Mesenchymal stem cell (in vitro differentiated cells and primary cell): ENCODE results near the gene IFNG-AS1.

Source experiments
- DNase-seq: peaks from one replicate; pipeline ENCODE4 v3.0.0-alpha.2; 2013
- H2AFZ ChIP-seq: one replicate; pipeline ENCODE4 v1.6.1; 2013; ENCODE audit warnings: low read depth, mild to moderate bottlenecking, control low read depth, inconsistent platforms, low read length, moderate library complexity
- H2AK5ac ChIP-seq: 2 replicates; pipeline ENCODE4 v1.6.1; 2013; ENCODE audit warnings: low read length, moderate library complexity, mild to moderate bottlenecking, inconsistent platforms; ENCODE audit not compliant: severe bottlenecking
- H2BK120ac ChIP-seq: one replicate; pipeline ENCODE4 v1.6.1; 2013; ENCODE audit warnings: low read depth, mild to moderate bottlenecking, inconsistent platforms, low read length, moderate library complexity
- H2BK12ac ChIP-seq, 2 experiments: one replicate each; pipeline ENCODE4 v1.6.1; 2013; ENCODE audit warnings: inconsistent platforms in 2 of 2, low read length in 2 of 2, mild to moderate bottlenecking in 2 of 2, moderate library complexity in 2 of 2, control low read depth in 1 of 2
- H2BK15ac ChIP-seq: one replicate; pipeline ENCODE4 v1.6.1; 2013; ENCODE audit warnings: mild to moderate bottlenecking, low read depth, inconsistent platforms; ENCODE audit not compliant: poor library complexity, severe bottlenecking
- H2BK5ac ChIP-seq: 2 replicates; pipeline ENCODE4 v1.6.1; 2013; ENCODE audit warnings: low read depth, mild to moderate bottlenecking, low read length, control low read depth, inconsistent platforms; ENCODE audit not compliant: poor library complexity, severe bottlenecking
- H3K14ac ChIP-seq, 2 experiments: one replicate each; pipeline ENCODE4 v1.6.1; 2013; ENCODE audit warnings: inconsistent platforms in 2 of 2, low read length in 2 of 2, control low read depth in 1 of 2, mild to moderate bottlenecking in 1 of 2, moderate library complexity in 1 of 2
- H3K18ac ChIP-seq, 2 experiments: one replicate each; pipeline ENCODE4 v1.6.1; 2013; ENCODE audit warnings: inconsistent platforms in 2 of 2, low read length in 2 of 2, control low read depth in 1 of 2, low read depth in 1 of 2, mild to moderate bottlenecking in 1 of 2
- H3K23ac ChIP-seq, 2 experiments: one replicate each; pipeline ENCODE4 v1.6.1; 2013; ENCODE audit warnings: inconsistent platforms in 2 of 2, low read length in 2 of 2, mild to moderate bottlenecking in 2 of 2, moderate library complexity in 2 of 2, control low read depth in 1 of 2
- H3K27ac ChIP-seq: 2 replicates; pipeline ENCODE4 v1.5.1; 2013; ENCODE audit warnings: mild to moderate bottlenecking, moderate library complexity, low read length, control low read depth, inconsistent platforms; ENCODE audit not compliant: poor library complexity, severe bottlenecking
- H3K27me3 ChIP-seq, 2 experiments: 2 replicates each; pipeline versions ENCODE4 v1.6.1 to v1.7.0; 2013; ENCODE audit warnings: low read length in 2 of 2, mild to moderate bottlenecking in 2 of 2, moderate library complexity in 2 of 2, control low read depth in 1 of 2, inconsistent platforms in 1 of 2; ENCODE audit not compliant: control insufficient read depth in 1 of 2, insufficient read depth in 1 of 2
- H3K36me3 ChIP-seq, 2 experiments: 2 replicates each; pipeline versions ENCODE4 v1.6.1 to v1.7.0; 2013; ENCODE audit warnings: low read length in 2 of 2, control low read depth in 1 of 2, inconsistent platforms in 1 of 2, low read depth in 1 of 2, mild to moderate bottlenecking in 1 of 2; ENCODE audit not compliant: insufficient read depth in 2 of 2, control insufficient read depth in 1 of 2
- H3K4ac ChIP-seq, 2 experiments: one replicate each; pipeline ENCODE4 v1.6.1; 2013; ENCODE audit warnings: inconsistent platforms in 2 of 2, low read length in 2 of 2, mild to moderate bottlenecking in 2 of 2, moderate library complexity in 2 of 2, control low read depth in 1 of 2, low read depth in 1 of 2
- H3K4me1 ChIP-seq: 2 replicates; pipeline ENCODE4 v1.6.1; 2013; ENCODE audit warnings: low read depth, low read length, control low read depth; ENCODE audit not compliant: control insufficient read depth, insufficient read depth
- H3K4me2 ChIP-seq: 2 replicates; pipeline ENCODE4 v1.6.1; 2013; ENCODE audit warnings: low read length, mild to moderate bottlenecking, inconsistent platforms; ENCODE audit not compliant: poor library complexity, severe bottlenecking
- H3K4me3 ChIP-seq, 2 experiments: 2 replicates each; pipeline versions ENCODE4 v1.5.1 to v1.7.0; 2013; ENCODE audit warnings: low read length in 2 of 2, mild to moderate bottlenecking in 2 of 2, control low read depth in 1 of 2, low read depth in 1 of 2; ENCODE audit not compliant: insufficient read depth in 1 of 2
- H3K79me1 ChIP-seq: replicated peaks from 2 replicates; pipeline ENCODE4 v1.6.1; 2013; ENCODE audit warnings: mild to moderate bottlenecking, control low read depth, low read length, inconsistent platforms; ENCODE audit not compliant: poor library complexity, severe bottlenecking
- H3K9ac ChIP-seq: 2 replicates; pipeline ENCODE4 v1.7.0; 2013; ENCODE audit warnings: mild to moderate bottlenecking, low read length, moderate library complexity
- H3K9me3 ChIP-seq: 2 replicates; pipeline ENCODE4 v1.7.0; 2013; ENCODE audit warnings: mild to moderate bottlenecking, low read length; ENCODE audit not compliant: control insufficient read depth
- H4K8ac ChIP-seq: one replicate; pipeline ENCODE4 v1.6.1; 2013; ENCODE audit warnings: inconsistent platforms, mild to moderate bottlenecking, low read length, moderate library complexity
- H4K91ac ChIP-seq: one replicate; pipeline ENCODE4 v1.6.1; 2013; ENCODE audit warnings: mild to moderate bottlenecking, low read length, inconsistent platforms
- WGBS: methylation state at CpG from one replicate; pipeline ENCODE4 v1.1.7; 2013; ENCODE audit warnings: mixed read lengths; 5-methylcytosine and 5-hydroxymethylcytosine counted together

IFNG-AS1 gene

GRCh38 chr12:68065163-68065562, 75.9 kb downstream of the IFNG-AS1 start:
- Histone ChIP-seq H3K18ac (no peak overlapping the region), H3K23ac (no peak overlapping the region)
- WGBS = no CpG with 5 or more reads among the region's 1 CpG

GRCh38 chr12:68065687-68066086, 76.4 kb downstream of the IFNG-AS1 start:
- Histone ChIP-seq H3K36me3 (no peaks in the 10 kb centered on the region), H3K4me1 (no peaks in the 10 kb centered on the region), H3K27me3 (peaks cover 0 to 7% of the 10 kb centered on the region in 2 experiments), H2BK15ac (no peak overlapping the region), H3K4ac (no peak overlapping the region), H2AK5ac (no peak overlapping the region), H3K18ac (no peak overlapping the region), H4K91ac (no peak overlapping the region), H2AFZ (no peak overlapping the region), H3K4me3 (no peak overlapping the region), H2BK12ac (no peak overlapping the region), H3K9ac (no peak overlapping the region), H3K79me1 (no peaks in the 10 kb centered on the region), H3K4me2 (no peak overlapping the region), H3K9me3 (peaks cover 24% of the 10 kb centered on the region), H2BK5ac (no peak overlapping the region), H3K14ac (no peak overlapping the region), H4K8ac (no peak overlapping the region), H3K23ac (no peak overlapping the region), H2BK120ac (no peak overlapping the region), H3K27ac (no peak overlapping the region)
- no peak for DNase-seq
- 64% methylated on average over 1 of the region's 1 CpG for WGBS

More at GRCh38 chr12:68065163-68065562, 75.9 kb downstream of the IFNG-AS1 start:
- DNase-seq = no peak
- Histone ChIP-seq H3K4me1 (no peaks in the 10 kb centered on the region), H2BK5ac (no peak overlapping the region), H3K14ac (no peak overlapping the region), H3K27me3 (peaks cover 0 to 7% of the 10 kb centered on the region in 2 experiments), H3K27ac (no peak overlapping the region), H3K4ac (no peak overlapping the region), H3K9ac (no peak overlapping the region), H2AFZ (no peak overlapping the region), H4K91ac (no peak overlapping the region), H2BK15ac (no peak overlapping the region), H3K4me3 (no peak overlapping the region), H3K79me1 (no peaks in the 10 kb centered on the region), H3K36me3 (no peaks in the 10 kb centered on the region), H3K9me3 (peaks cover 24% of the 10 kb centered on the region), H2AK5ac (no peak overlapping the region), H2BK12ac (no peak overlapping the region), H4K8ac (no peak overlapping the region), H2BK120ac (no peak overlapping the region), H3K4me2 (no peak overlapping the region)

DNA sequence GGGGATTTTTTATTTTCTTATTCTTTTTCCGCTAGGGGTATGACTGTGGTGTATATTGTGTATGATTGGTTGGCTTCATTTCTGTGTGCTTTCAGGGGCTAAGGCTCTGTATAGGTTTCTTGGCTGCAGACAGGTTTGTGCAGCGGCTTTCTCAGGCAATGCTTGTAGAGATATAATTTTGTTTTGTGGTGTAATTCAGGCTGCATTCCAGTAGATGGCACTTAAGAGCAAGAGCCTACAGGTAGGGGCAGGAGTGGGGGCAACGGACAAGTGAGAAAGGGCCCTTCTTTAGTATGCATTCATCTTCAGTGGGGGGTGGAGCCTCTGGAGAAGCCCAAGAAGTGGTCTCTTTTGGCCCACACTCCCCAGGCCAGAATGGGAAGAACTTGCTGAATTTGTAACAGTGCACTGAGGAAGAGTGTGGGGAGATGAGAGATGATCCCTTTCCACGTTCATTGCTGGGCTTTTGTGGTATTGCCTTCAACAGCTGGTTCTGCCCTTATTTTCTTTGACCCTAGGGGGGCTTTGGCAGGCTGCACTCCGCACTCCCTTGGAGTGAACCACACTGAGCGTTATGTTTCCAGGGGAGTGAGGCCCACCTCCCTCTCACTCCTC, 78.6 kb downstream of the IFNG-AS1 start:
- Histone ChIP-seq H2BK5ac (no peak overlapping the region), H2BK15ac (no peak overlapping the region), H2BK12ac (no peak overlapping the region), H2BK120ac (no peak overlapping the region), H3K27me3 (peaks cover 0 to 7% of the 10 kb centered on the region in 2 experiments), H2AK5ac (no peak overlapping the region), H3K4me1 (no peaks in the 10 kb centered on the region), H3K18ac (no peak overlapping the region), H3K27ac (no peak overlapping the region), H3K9me3 (peaks cover 18% of the 10 kb centered on the region), H3K14ac (no peak overlapping the region), H4K91ac (no peak overlapping the region), H3K9ac (no peak overlapping the region), H3K79me1 (no peaks in the 10 kb centered on the region), H3K23ac (no peak overlapping the region), H2AFZ (no peak overlapping the region), H3K36me3 (no peaks in the 10 kb centered on the region), H3K4ac (no peak overlapping the region), H4K8ac (no peak overlapping the region), H3K4me2 (no peak overlapping the region), H3K4me3 (no peak overlapping the region)
- DNase-seq = no peak
- WGBS = 72% methylated on average over 6 of the region's 6 CpGs

- Histone ChIP-seq H3K14ac (no peak overlapping the region), H3K4me1 (no peaks in the 10 kb centered on the region), H2AFZ (no peak overlapping the region), H2BK5ac (no peak overlapping the region), H2BK15ac (no peak overlapping the region), H3K4me3 (no peak overlapping the region), H2BK120ac (no peak overlapping the region), H4K91ac (no peak overlapping the region), H3K18ac (no peak overlapping the region), H3K9ac (no peak overlapping the region), H3K79me1 (no peaks in the 10 kb centered on the region), H3K27me3 (peaks cover 0 to 7% of the 10 kb centered on the region in 2 experiments), H2AK5ac (no peak overlapping the region), H4K8ac (no peak overlapping the region), H3K27ac (no peak overlapping the region), H3K9me3 (peaks cover 18% of the 10 kb centered on the region), H3K36me3 (no peaks in the 10 kb centered on the region), H3K23ac (no peak overlapping the region), H3K4ac (no peak overlapping the region), H3K4me2 (no peak overlapping the region), H2BK12ac (no peak overlapping the region)
- DNase-seq = peak; percentile 1
- WGBS = 70% methylated on average over 3 of the region's 3 CpGs
Observed at GRCh38 chr12:68069275-68069674, 80.0 kb downstream of the IFNG-AS1 start.
